Cardiac muscle cell (in vitro differentiated cells and primary cell): Measurements from ENCODE around the gene PEX3. TPM values are rescaled to one million over a fixed set of nuclear protein-coding genes. Genes with fewer than 3 reads are reported as not detected.

ENCODE experiments used
- DNase-seq, 2 donors: peaks; one replicate each; pipeline versions ENCODE4 v3.0.0 to v3.0.0-alpha.2; 2010 to 2017; ENCODE audit warnings: low read depth in 1 of 2, low spot score in 1 of 2
- H3K27ac ChIP-seq: fragments of 200-600 bp; sonication (generic); 2 replicates; pipeline ENCODE4 v1.5.1; 2016
- H3K27me3 ChIP-seq: fragments of 200-600 bp; sonication (generic); 2 replicates; pipeline ENCODE4 v1.6.0; 2016; ENCODE audit warnings: control low read depth
- H3K36me3 ChIP-seq: fragments of 200-600 bp; sonication (generic); 2 replicates; pipeline ENCODE4 v1.5.1; 2016; ENCODE audit warnings: control low read depth
- H3K4me1 ChIP-seq: fragments of 200-600 bp; sonication (generic); 2 replicates; pipeline ENCODE4 v1.8.1; 2017; ENCODE audit warnings: low read depth, mild to moderate bottlenecking, mixed run types
- H3K4me3 ChIP-seq: fragments of 200-600 bp; sonication (generic); 2 replicates; pipeline ENCODE4 v1.5.1; 2016; ENCODE audit warnings: mild to moderate bottlenecking
- H3K9me3 ChIP-seq: fragments of 200-600 bp; sonication (generic); 2 replicates; pipeline ENCODE4 v1.5.1; 2017; ENCODE audit warnings: low read depth, mild to moderate bottlenecking, control low read depth
- CTCF ChIP-seq: IDR thresholded peaks from 2 replicates; pipeline ENCODE4 v1.5.1; 2012; ENCODE audit warnings: low read depth, mild to moderate bottlenecking, low read length
- polyA plus RNA-seq: library from polyadenylated mRNA; unstranded; fragments of >200 nt; fragmentation: Nextera tagmentation; extraction: Ambion mirVana; gene quantifications from 2 replicates; pipeline ENCODE4 v1.2.1, GENCODE V29; 2016
- total RNA-seq: library from RNA; depleted of rRNA; stranded (reverse); fragments of >200 nt; gene quantifications from 2 replicates; pipeline ENCODE4 v1.2.3, GENCODE V29; 2016

PEX3 gene
- total and polyA plus RNA-seq, 2 experiments from 2014 or later = 8.9 to 34.9 TPM

GRCh38 chr6:143540192-143540591 lies 89.6 kb downstream of the PEX3 start:
- no peaks in the 10 kb centered on the region for H3K9me3 ChIP-seq
- H3K27ac ChIP-seq = no peak overlapping the region
- no peaks in the 10 kb centered on the region for H3K36me3 ChIP-seq
- H3K4me3 ChIP-seq = no peak overlapping the region
- H3K27me3 ChIP-seq = peaks cover 39% of the 10 kb centered on the region
- H3K4me1 ChIP-seq = no peaks in the 10 kb centered on the region
- TF ChIP-seq CTCF = no peak
- DNase-seq = no peak

Other genes starting within 250 kb of the PEX3 start
- gene ADAT2, start 110 bp upstream of the PEX3 start, total RNA-seq = 5.7 and 5.9 TPM in 2 replicates
- gene ADAT2, start 110 bp upstream of the PEX3 start, polyA plus RNA-seq = 10.9 and 13.2 TPM in 2 replicates
- 16.1 and 19.8 TPM in 2 replicates for gene FUCA2, start 60.9 kb downstream of the PEX3 start, total RNA-seq
- gene FUCA2, start 60.9 kb downstream of the PEX3 start, polyA plus RNA-seq = 32.6 and 44.4 TPM in 2 replicates
- gene PHACTR2, start 227.2 kb downstream of the PEX3 start, total RNA-seq = 31.7 and 52.3 TPM in 2 replicates
- 47.3 and 48.8 TPM in 2 replicates for gene PHACTR2, start 227.2 kb downstream of the PEX3 start, polyA plus RNA-seq